ENCODE measurements around the gene VPS72.
A peak's percentile ranks its signal among the peaks of the same experiment; 100 is the strongest.

The VPS72 gene

GRCh38 chr1:151146412-151147131, 43.4 kb downstream of the VPS72 start, which contains the start of gene SEMA6C:
SEMA6C (minus strand) TSS chr1:151146631; CDS start chr1:151142621, 4,010 bp downstream.
- Histone ChIP-seq H3K9me2 (replicated peaks; ENCODE audit: low read depth, low read length) (no peaks in the 10 kb centered on the region), H3K36me3 (ENCODE audit: insufficient read depth, low read length) (no peaks in the 10 kb centered on the region), H3K27me3 (ENCODE audit: insufficient read depth, low read length, poor library complexity, severe bottlenecking) (peaks cover 15% of the 10 kb centered on the region), H3K4me3 (ENCODE audit: low read length, poor library complexity, severe bottlenecking) (peak within 1 kb of the TSS; percentile 78), H3F3A (ENCODE audit: low read depth) (no peaks in the 10 kb centered on the region), H3K4me1 (ENCODE audit: insufficient read depth, low read length, poor library complexity, severe bottlenecking) (peaks cover 7% of the 10 kb centered on the region), H3K79me2 (ENCODE audit: insufficient read depth, low read length) (no peaks in the 10 kb centered on the region), H4K20me1 (ENCODE audit: insufficient read depth, low read length, poor library complexity, severe bottlenecking) (no peaks in the 10 kb centered on the region), H3K9me3 (ENCODE audit: insufficient read depth, low read depth, low read length) (no peaks in the 10 kb centered on the region), H3K4me2 (ENCODE audit: low read depth, low read length, poor library complexity, severe bottlenecking) (peak within 1 kb of the TSS; percentile 84), H2AFZ (ENCODE audit: low read length) (peak within 1 kb of the TSS; percentile 98), H3K9ac (ENCODE audit: low read depth, low read length, poor library complexity, severe bottlenecking) (peak within 1 kb of the TSS; percentile 66)
- TF ChIP-seq CTCF (conservative IDR thresholded peaks at IDR 0.05; ENCODE audit: low read length) (no peak), EZH2phosphoT487 (IDR thresholded peaks at IDR 0.05; ENCODE audit: borderline replicate concordance) (no peak)

GRCh38 chr1:151146072-151146411, 44.0 kb downstream of the VPS72 start:
- Histone ChIP-seq H3K9me3 (ENCODE audit: insufficient read depth, low read depth, low read length) (no peaks in the 10 kb centered on the region), H3K36me3 (ENCODE audit: insufficient read depth, low read length) (no peaks in the 10 kb centered on the region), H2AFZ (ENCODE audit: low read length) (peak overlapping the region; percentile 98), H3K4me2 (ENCODE audit: low read depth, low read length, poor library complexity, severe bottlenecking) (peak overlapping the region; percentile 84), H3K9ac (ENCODE audit: low read depth, low read length, poor library complexity, severe bottlenecking) (peak overlapping the region; percentile 66), H3K9me2 (replicated peaks; ENCODE audit: low read depth, low read length) (no peaks in the 10 kb centered on the region), H3K27me3 (ENCODE audit: insufficient read depth, low read length, poor library complexity, severe bottlenecking) (peaks cover 15% of the 10 kb centered on the region), H4K20me1 (ENCODE audit: insufficient read depth, low read length, poor library complexity, severe bottlenecking) (no peaks in the 10 kb centered on the region), H3K4me1 (ENCODE audit: insufficient read depth, low read length, poor library complexity, severe bottlenecking) (peaks cover 7% of the 10 kb centered on the region), H3K4me3 (ENCODE audit: low read length, poor library complexity, severe bottlenecking) (peak overlapping the region; percentile 78), H3K79me2 (ENCODE audit: insufficient read depth, low read length) (no peaks in the 10 kb centered on the region), H3F3A (ENCODE audit: low read depth) (no peaks in the 10 kb centered on the region)
- no peak for TF ChIP-seq CTCF (conservative IDR thresholded peaks at IDR 0.05; ENCODE audit: low read length)
- no peak for TF ChIP-seq EZH2phosphoT487 (IDR thresholded peaks at IDR 0.05; ENCODE audit: borderline replicate concordance)

GRCh38 chr1:151145304-151146071, 44.5 kb downstream of the VPS72 start:
- no peaks in the 10 kb centered on the region for H4K20me1 ChIP-seq (ENCODE audit: insufficient read depth, low read length, poor library complexity, severe bottlenecking)
- H2AFZ ChIP-seq (ENCODE audit: low read length) = no peak overlapping the region; the same call in 1 of the 2 replicates
- no peaks in the 10 kb centered on the region for H3K9me3 ChIP-seq (ENCODE audit: insufficient read depth, low read depth, low read length)
- no peaks in the 10 kb centered on the region for H3K36me3 ChIP-seq (ENCODE audit: insufficient read depth, low read length)
- no peak for TF ChIP-seq CTCF (conservative IDR thresholded peaks at IDR 0.05; ENCODE audit: low read length)
- no peak for TF ChIP-seq EZH2phosphoT487 (IDR thresholded peaks at IDR 0.05; ENCODE audit: borderline replicate concordance)
- no peaks in the 10 kb centered on the region for H3K9me2 ChIP-seq (replicated peaks; ENCODE audit: low read depth, low read length)
- no peak overlapping the region for H3K9ac ChIP-seq (ENCODE audit: low read depth, low read length, poor library complexity, severe bottlenecking)
- peak overlapping the region; percentile 84 for H3K4me2 ChIP-seq (ENCODE audit: low read depth, low read length, poor library complexity, severe bottlenecking)
- no peaks in the 10 kb centered on the region for H3F3A ChIP-seq (ENCODE audit: low read depth)
- peaks cover 7% of the 10 kb centered on the region for H3K4me1 ChIP-seq (ENCODE audit: insufficient read depth, low read length, poor library complexity, severe bottlenecking)
- H3K79me2 ChIP-seq (ENCODE audit: insufficient read depth, low read length) = no peaks in the 10 kb centered on the region
- H3K4me3 ChIP-seq (ENCODE audit: low read length, poor library complexity, severe bottlenecking) = peak overlapping the region; percentile 78
- peaks cover 15% of the 10 kb centered on the region for H3K27me3 ChIP-seq (ENCODE audit: insufficient read depth, low read length, poor library complexity, severe bottlenecking)

Measured in Loucy (cell line).